HG03342 (cell line): ENCODE data around the gene TRHDE.
"Not testable (repeated sequence)": the region's sequence is repeated elsewhere in the genome, so short reads cannot be mapped to it uniquely, and the experiment has no call there.

Experiments used
- ATAC-seq: cut with Tn5 transposase; IDR thresholded peaks from one replicate; pipeline ENCODE4 v1.9.1; 2021; ENCODE audit warnings: mild to moderate bottlenecking, moderate library complexity; ENCODE audit not compliant: unreplicated experiment

The TRHDE gene

DNA sequence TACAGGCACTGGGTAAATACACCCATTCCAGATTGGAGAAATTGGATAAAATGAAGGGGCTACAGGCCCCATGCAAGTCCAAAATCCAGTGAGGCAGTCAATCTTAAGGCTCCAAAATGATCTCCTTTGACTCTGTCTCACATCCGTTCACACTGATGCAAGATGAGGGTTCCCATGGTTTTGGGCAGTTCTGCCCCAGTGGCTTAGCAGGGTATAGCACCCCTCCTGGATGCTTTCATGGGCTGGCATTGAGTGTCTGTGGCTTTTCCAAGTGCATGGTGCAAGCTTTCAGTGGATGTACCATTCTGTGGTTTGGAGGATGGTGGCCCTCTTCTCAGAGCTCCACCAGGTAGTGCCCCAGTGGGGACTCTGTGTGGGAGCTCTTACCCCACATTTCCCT, 427.2 kb downstream of the TRHDE start:
- ATAC-seq: no peak

DNA sequence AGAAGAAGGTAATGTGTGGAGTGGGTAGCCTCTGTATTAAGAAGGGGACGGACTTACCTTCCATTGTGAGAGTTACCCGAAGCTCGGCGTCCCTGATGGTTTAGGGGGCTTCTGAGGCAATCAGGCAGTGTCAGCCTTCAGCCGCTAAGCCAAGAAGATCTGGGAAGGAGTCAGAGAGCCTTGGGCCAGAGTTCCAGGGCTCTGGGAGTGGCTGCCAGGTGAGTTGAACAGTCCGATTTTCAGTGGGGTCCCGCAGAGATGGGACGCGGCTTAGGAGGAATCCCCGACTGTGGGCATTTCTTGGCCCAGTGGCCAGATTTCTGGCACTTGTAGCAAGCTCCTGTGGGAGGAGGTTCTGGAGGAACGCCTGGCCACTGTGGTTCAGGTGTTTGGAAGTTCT, 439.9 kb downstream of the TRHDE start:
- not testable (repeated sequence) for ATAC-seq

DNA sequence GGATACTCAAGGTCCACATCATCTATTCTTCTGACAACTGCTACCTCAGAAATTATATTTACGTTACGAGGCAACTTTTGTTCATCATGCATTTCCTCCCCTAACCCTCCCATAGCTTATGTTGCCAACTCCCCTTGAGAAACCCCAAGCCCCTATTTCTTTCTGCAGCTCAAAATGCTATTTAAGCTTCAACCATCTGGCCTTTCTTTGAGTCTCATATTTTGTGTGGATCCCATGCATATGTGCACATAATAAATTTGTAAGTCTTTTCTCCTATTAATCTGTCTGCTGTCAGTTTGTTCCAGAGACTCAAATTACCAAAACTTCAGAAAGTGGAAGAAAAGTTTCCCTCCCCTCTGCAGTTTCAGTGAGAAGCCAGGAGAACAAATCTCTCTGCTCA, 444.1 kb downstream of the TRHDE start:
- no peak for ATAC-seq

DNA sequence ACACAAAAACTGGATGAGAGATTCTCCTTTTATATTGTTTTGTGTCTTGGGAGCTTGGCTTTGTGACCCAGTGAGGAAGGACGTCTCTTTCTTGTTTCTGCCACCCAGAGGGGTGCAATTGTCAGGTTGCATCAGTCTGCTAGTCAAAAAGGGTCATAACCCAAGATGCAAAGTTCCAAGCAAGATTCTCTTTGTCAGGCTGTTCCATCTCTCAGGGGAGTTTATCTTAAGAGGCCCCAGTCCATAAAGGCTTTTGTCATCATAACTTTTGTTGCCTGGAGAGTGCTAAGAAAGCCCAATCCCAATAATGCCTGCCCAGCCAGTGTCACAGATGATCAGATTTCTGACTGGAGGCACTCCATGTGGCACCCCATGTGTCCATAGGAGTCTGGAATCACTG, 444.9 kb downstream of the TRHDE start:
- no peak for ATAC-seq
